Kidney capillary endothelial cell (primary cell): ENCODE measurements around the gene CBX8.

ENCODE experiments used
- DNase-seq: peaks from one replicate; pipeline ENCODE4 v3.0.0-alpha.2; 2018; ENCODE audit warnings: low spot score

The CBX8 gene

DNA sequence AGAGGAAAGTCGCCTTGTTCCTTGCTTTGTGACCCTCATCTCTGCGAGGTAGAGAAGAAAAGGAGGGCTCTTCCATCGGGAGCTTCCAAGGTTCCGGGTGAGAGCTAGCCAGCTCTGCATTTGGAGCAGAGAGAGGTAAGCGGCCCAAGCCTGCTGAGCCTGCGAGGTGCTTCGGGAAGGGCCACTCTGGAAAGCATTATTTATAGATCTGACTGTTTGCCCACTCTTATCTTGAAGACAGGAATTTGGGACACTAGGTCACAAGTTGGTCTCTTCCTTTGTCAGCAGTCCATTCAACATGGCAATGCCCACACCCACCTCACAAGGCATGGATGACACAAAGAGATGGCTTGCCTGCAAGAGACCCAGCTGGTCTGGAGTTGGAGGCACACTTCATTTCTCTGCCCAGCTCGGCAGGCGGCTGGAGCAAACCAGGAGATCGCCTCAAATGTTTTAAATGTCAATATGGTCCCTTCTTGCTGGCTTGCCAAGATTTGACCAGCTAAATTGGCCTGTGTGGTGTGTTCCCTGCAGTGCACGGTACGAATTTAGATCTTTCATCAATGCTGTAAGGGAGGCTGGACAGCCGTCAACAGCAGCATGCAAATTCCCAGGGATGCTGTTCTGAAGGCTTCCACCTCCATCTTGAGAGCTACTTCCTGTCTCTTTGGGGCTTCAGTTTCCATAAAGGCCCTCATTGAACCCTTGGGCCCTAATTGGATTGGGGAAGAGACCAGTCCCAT, 22.8 kb upstream of the CBX8 start:
- no peak for DNase-seq

DNA sequence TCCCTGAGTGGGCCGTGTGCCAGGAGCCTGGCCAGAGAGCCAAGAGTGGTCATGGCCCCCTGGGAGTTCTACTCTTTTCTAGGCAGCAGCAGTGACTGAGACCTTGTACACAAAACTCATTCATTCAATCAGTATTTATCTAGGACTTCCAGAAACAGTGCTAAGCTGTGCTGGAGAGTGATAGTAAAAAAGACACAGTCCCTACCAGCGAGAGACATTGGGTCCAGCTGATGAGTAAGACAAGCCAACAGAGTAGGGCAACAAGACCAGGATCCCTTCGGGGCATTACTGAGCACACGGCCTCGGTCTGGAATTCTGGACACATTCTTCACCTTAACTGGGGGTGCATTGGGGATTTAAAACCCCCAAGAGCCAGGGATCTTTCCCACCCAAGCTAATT, 22.2 kb upstream of the CBX8 start:
- DNase-seq = no peak

DNA sequence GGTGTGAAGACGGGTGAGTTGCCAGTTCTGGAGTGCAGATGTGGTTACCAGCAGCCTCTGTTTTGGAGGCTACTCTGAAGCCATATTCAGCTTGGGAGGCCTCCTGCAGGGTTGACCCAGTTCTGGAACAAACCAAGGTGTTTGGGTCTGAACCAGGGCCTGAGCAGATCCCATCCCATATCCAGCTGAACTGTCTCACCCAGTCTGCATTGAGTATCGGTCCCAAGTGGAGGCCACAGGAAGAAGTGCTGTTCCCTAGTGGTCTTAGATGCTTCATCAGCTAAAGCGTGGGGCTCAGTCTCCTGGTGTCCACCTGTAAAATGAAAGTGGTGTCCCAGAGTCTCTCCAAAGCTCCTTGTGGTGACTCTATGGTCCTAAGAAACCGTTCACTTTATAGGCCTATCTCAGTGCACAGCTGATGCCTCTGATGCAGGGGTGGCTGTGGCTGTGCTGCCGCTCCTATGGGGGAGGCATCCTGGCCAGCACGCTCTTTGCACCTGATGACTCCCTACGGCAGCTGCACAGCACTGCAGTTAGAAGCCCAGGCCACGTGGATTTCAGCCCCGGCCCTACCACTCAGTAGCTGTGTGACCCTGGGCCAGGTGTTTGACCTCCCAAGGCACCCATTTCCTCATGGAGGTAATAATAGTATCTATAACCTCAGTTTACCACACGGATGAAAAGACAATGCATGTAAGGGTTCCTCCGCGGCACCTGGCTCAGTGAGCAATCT, 21.3 kb upstream of the CBX8 start:
- no peak for DNase-seq

DNA sequence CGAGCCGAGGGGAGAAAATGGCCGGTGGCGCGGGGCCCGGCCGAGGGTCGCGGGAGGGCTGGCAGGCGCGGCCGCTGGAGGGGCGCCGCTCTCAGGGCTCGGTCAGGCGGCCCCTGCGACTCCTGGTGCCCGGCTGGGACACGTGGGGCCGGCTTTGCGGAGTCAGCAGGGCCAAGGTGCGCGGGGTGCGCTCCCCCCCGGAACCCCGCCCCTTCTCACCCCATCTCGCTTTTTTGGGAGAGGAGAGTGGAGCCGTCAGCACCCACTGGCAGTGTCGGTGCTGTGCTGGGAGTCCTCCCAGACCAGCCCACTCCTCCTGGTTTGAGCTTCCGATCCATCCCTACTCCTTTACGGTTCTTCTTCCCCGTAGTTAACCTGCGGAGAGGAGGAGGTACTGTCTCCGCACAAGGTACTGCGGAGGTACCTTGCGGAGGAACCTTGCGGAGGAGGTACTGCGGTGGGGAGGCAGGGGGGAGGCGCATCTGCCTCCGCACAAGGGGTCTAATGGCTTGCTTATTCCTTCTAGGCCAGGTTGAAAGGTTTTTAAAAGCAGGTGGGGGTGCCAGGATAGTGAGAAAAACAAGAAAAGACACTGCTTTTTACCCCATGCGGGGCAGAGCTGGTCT, 19.1 kb upstream of the CBX8 start:
- DNase-seq = no peak

DNA sequence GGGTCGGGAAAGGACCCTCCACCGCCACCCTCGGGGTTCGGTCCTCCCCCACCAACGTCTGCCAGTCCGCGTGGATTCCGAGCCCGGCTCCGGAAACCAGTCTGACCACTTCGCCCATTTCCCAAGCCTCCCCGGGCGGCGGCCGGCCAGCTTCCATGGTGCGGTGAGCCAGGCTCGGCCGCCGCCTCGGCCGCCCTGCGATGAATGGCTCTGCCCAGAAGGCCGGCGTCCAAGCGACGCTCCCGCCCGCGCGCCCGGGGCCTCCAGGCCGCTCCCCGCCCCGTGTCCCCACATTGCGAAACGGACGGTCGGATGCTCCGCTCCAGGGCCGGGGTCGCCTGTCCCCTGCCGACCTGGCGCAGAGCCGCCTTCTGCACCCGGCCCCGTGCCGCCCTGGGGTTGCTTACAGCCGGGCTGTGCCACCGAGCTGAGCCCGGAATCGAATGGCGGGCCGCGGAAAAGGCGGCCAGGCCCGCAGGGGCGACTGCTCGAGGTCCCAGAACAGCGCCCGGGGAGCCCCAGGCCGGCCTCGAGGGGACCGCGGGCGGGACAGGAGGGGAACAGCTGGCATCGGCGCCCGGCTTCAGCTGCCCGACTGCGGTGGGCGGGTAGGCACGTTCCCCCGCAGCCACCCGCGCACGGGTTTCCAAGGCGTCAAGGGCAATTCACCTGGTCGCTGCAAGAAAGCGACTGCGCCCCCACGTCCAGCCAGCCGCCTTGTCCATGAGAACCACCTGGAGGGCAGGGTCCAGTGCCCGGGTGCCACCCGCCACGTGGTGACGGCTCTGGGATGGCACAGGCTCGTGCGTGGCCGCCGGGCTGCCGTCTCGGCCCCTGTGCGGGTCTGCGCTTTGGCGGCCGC, 18.3 kb upstream of the CBX8 start:
- DNase-seq = no peak

DNA sequence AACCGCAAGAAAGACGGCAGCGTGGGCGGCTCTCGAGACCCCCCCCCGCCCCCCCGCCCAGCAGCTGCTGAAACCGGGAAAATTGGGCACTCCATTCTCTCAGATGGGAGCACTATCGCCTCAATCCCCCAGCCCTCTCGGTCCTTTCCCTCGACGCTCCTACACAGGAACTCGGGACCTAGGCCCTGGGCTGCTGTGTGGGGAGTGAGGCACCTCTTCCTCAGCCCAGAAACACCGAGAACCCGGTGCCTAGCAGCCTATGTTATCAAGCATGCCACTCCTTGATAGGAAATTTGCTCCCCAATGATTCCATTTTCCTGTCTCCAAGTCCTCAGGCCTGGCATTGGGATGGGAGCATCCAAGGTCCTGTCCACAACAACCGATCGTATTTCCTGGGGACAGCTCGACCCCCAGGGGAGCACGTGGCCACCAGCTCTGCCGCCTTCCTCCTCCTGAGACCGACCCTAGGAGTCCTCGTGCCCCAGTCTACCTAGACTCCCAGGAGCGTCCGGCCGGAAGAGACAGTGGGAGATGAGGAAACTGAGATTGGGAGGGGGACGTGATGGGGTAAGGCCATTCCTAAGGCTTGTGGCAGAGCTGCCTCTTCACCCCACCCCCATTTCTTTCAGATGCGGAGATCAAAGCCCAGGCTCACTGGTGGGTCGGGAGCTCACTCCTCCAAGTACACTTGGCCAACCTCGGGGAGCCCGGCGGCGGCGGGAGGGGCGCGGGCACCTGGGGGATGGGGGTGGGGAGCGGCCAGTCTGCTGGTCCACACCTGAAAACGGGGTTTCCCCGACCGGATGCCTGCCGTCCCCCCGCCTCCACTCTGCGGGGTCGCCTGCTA, 17.5 kb upstream of the CBX8 start:
- no peak for DNase-seq

DNA sequence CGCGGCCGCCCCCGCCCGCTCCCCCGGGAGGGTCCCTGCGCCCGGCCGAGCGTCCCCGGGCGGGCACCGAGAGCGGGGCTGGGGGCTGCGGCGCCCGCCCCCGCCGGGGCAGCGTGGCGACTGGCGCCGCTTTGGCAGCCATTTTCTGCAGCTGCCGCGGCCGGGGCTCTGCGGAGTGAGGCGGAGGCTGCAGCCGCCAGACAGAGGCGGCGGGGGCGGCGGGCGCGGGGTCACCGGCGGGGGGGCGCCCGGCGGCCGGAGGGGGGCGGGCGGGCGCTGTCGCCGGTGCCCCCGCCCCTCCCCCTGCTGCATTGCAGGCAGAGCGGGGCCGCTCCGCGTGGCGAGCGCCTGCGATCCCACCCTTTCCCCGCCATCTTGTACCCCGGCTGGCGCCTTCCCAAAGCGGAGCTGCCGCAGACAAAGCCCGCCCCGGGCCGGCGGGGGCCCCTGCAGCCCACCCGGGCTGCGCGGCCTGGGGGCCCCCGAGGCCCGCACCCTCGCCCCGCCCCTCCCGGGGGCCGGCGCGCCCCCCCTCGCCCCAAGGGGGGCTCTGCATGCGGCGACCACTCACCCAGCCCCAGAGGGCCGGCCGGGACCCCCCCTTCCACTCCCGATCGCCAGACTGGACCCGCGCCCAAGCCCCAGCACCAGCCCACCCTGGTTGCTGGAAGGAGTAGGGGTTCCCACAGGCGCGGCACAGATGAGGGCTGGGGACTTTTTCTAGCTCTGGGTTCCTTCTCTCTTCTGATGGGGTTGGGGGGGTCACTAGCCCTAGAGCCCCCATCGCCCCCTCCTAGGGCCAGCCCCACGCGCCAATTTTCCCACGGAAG, 16.6 kb upstream of the CBX8 start:
- no peak for DNase-seq

DNA sequence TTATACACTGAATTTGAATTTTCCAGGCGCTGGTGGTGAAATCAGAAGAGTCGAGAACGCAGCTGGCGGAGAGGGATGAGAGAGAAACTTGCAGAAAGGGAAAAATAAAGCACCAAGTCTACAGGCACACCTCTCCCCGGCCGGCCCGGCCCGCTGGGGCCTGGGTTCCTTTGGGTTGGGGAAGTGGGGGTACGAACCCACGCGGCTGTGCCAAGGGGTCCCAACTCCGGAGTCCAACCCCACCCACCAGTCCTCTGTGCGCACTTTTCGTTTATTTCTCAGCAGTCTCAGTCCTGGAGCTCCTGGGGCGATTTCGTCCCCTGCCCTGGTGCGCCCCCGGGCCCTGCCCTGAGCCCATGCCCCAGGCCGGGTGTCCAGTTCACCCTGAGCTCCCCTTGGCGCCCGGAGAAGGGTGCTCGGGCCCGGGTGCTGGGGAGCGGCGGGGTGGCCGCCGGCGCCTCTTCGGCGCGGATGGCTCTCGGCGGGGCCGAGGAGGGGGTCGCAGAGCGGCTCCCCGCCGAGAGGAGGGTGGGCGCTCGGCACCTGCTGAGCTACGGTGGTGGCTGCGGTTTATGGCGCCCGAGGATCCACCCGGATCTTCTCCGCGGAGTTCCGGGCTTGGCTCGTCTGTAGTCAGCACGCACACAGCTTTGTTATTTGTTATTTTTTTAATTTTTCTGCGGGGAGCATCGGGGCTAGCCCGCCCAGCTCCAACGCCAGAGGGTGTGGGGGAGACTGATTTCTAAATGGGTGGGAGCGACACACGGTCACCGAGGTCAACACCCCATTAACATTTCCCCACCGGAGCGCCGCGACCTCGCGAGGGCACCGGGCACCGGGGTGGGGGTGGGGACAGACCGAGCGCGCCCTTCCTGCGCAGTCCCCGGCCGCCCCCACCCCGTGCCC, 15.7 kb upstream of the CBX8 start:
- no peak for DNase-seq

DNA sequence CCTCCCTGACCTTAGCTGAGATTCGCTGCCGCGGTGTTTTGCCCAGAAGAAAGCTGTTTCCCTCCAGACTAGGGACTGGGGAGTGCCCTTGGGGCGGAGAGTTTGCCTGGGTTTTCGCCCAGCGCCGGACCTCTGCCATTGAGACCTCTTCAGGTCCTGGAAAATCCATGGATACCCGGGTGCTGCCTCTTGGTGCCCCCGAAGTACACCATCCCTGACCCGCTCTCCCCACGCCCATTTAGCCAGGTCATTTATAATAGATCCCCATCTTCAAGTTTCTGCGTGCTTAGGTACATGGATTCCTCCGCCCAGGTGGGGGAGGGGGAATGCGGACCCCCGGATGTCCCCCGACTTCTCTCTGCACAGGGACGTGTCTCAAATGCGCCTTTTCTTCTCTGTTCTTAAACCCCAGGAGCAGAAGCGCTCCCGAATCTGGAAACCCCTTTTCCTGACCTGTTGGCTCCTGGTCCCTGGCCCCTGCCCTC, 15.0 kb upstream of the CBX8 start:
- no peak for DNase-seq

DNA sequence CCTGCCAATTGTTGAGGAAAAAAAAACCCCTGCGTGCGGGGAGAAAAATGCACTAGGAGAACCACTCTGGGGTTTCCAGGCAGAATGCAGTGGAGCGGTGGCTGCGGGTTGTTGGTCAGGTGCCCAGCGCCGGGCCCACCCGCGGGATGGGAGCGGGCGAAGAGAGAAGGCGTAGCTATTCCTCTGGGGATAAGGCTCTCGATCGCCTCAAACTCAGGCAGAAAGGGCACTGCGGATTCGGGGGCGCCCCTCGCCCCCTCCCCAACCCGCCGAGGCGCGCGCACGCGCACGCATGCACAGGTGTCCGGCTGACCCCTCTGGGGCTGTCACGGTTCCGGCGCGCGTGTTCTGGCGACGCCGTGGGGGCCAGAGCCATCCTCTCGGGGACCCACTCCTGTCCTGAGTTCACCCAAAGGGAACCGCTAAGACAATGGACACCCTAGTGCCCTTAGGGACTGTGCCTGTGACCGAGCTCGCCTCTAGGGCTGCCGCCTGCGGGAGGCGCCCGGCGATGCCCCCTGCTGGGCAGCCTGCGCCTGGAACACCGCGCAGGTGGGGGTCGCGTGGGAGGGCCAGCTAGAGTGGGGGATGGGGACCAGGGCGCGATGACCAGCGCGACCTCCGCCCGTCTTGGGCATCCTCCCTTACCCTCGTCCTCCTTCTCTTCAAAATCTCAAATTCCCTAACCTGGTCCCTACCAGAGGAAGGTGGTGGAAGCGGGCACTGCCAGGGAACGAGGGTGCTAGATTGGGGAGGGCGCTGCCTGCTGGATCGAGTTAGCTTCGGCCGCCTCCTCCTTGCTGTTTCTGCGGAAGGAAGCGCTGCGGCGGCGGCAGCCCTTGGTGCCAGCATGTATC, 14.4 kb upstream of the CBX8 start:
- DNase-seq = no peak

DNA sequence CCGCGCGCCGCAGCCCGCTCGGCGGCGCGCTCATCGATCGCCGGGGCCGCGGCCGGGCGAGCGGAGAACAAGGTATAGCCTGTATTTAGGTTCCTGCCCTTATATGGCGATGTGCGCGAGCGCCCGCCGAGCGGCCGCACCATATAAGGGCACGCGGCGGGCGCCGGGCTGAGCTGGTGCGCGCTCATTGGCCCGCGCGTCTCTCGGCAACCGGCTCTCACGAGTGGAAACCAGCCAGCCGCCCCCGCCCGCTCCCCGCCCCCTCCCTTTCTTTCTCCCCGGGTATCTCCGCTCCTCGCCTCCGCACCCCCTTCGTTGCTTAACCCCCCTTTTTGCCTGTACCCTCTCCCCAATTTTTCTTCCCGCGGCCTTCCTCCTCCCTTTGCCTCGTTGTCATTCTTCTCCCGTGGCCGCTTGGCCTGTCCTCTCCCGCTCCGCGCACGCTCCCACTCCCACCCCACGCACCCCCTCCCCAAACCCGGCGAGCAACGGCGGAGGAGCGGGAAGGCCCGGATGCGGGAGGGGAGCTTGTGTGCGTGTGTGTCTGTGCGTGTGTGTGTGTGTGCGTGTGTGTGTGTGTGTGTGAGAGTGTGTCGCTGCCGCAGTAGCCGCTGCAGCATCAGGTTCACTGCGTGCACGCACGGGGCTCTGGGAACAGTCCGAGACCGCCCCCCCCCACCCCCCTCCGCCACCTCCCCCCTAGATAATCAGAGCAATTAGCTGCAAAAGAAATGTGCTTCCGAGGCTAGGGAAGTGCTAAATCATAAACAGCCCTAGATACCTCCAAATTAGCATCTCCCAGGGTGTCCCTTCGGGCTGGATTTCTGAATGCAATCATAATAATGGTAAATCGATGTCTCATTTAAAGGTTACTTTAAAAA, 13.5 kb upstream of the CBX8 start:
- DNase-seq = peak; percentile 54

DNA sequence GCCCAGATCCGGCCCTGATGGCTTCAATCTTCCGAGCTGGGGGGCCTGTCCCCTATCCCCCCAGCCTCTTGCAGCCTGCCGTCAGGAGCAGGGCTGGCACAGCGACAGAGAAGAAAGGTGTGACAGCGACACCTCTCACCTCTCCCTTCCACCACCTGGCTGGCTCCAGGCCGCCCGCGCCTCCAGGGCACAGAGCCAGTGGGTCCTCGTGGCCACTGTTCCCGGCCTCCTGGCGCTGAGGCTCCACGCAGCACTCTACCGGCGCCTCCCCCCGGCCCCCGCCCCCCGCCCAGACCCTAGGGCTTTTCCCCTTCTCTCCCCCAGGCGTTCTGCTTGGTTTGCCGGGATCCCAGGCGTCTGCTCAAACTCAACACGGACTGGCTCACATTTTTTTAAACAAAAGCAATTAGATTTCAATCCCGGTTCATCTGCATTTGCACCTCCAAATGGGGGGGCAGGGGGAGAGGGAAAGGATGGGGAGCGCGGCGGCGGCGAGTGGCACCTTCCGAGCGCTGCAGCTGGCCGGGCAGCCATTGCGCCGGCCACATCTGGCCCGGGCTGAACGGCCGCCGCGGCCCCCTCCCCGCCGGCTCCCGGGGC, 12.8 kb upstream of the CBX8 start:
- DNase-seq = no peak

DNA sequence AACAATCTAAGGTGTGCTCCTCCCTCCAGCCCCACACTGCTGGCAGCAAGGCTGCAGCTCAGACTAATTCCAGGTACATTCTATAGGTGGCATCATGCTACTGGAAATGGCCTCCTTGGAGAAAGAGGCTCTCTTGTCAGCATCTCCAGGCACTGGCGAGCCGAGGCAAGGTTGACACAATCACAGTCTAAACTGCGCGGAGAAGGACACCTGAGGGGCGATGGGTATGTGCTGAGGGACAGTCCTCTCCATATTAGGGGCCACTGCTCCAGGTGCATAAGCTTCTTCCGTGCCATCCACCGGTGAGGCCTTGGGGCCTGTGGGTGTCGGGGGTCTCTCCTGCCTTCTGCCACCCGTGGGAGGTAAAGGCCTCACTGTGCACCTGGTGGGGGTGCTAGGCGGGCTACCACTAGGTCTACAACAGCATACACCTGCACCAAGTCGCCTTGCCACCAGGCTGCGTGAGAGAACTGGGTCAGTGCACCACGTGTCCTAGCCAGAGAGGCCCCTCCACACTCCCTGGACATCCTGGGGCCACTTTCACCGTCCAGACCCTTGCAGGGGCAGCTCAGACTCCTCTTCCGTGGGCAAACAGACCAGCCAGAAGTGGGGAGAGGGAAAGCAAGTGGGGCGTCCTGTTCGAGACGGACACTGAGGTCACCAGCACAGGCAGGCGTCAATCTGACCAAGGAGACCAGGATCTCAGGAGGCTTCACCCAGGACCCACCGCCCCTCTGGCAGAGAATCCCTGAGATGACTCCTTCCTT, 12.1 kb upstream of the CBX8 start:
- no peak for DNase-seq

DNA sequence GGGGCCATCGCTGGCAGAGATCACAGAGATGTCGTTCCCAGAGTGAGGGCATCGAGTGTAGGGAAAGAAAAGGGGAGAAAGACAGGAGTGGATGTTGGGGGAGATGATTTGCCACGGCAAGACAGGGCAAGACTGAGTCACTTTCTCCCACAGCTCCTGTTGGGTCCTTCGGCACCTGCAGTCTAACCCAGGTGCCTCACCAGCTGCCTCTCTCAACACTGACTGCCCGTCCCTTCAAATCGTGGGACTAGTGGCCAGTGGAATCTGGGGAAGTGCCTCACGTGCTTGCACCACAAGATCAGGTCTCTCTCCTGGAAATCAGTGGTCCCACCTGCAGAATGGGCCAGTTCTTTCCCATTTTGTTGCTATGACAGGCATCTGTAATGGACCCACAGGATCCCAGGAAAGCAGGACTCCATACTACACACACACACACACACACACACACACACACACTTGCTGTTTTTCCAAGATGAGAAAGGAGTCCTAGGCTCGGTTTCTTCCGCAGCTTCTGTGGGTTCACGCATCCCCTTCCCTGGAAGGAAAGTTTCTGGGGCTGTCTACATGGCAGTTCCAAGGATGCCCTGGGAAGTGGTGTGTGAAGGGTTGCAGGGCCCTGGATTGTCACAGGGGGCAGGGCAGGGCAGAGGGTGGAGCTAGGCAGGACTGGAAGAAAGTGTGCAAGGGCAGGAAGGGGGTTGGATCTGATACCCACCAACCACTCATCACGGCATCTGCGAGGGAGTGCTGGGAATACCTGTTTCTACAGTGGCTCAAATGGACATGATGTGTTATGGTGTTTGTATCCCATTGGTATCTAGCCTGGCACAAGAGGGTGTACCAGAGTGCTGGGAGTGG, 10.2 kb upstream of the CBX8 start:
- no peak for DNase-seq

DNA sequence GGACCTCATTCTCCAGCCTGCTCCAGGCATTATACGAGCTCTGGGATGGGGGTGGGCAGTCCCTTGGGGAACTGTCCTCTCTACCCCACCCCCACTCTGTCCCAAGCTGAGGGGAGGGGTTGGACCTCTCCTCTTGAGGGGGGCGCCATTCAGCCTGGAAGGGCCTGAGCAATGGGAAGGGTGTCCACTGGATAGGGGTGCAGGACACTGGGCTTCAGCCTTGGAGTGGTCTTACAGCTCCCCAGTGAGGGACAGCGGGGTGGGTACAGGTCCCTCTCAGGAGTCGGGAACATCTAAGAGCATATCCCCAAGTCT, 9.5 kb upstream of the CBX8 start:
- DNase-seq = no peak
